DOHH2 (cell line): ENCODE data around the gene GLOD5.

Experiments
- CTCF ChIP-seq: fragments of 200-600 bp; sonication (generic); IDR thresholded peaks from one replicate; pipeline ENCODE4 v1.5.1; 2014; ENCODE audit warnings: antibody characterized with exemption, mild to moderate bottlenecking, low read depth, low read length; ENCODE audit not compliant: poor library complexity, severe bottlenecking
- EZH2phosphoT487 ChIP-seq: fragments of 200-600 bp; sonication (generic); IDR thresholded peaks from 2 replicates; pipeline ENCODE4 v1.6.1; 2017; ENCODE audit warnings: borderline replicate concordance, mild to moderate bottlenecking, antibody characterized with exemption, low read length, moderate library complexity, mixed read lengths

GRCh38 chrX:48720577-48721250, 40.8 kb upstream of the GLOD5 start:
- no peak for TF ChIP-seq CTCF
- no peak for TF ChIP-seq EZH2phosphoT487
